ENCODE results near the gene GPATCH1.

The GPATCH1 gene

DNA sequence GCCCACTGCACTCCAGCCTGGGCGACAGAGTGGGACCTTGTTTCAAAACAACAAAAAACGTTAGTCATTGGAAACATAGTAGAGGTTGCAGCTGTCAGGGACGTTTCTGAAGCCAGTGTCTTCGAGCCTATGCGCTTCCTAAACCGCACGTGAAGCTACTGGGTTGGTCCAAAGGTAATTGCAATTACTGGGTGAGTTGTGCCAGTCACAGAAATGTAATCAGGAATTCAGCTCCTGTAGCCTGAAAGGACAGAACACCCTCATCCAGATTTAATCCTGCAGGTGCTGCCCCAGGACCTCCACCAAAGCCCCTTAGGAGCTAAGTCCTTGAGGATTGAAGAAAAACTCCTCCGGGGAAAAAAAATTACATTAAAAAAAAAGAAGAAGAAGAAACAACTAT lies 13.9 kb upstream of the GPATCH1 start (continued):
- TF ChIP-seq, protein P1, sequence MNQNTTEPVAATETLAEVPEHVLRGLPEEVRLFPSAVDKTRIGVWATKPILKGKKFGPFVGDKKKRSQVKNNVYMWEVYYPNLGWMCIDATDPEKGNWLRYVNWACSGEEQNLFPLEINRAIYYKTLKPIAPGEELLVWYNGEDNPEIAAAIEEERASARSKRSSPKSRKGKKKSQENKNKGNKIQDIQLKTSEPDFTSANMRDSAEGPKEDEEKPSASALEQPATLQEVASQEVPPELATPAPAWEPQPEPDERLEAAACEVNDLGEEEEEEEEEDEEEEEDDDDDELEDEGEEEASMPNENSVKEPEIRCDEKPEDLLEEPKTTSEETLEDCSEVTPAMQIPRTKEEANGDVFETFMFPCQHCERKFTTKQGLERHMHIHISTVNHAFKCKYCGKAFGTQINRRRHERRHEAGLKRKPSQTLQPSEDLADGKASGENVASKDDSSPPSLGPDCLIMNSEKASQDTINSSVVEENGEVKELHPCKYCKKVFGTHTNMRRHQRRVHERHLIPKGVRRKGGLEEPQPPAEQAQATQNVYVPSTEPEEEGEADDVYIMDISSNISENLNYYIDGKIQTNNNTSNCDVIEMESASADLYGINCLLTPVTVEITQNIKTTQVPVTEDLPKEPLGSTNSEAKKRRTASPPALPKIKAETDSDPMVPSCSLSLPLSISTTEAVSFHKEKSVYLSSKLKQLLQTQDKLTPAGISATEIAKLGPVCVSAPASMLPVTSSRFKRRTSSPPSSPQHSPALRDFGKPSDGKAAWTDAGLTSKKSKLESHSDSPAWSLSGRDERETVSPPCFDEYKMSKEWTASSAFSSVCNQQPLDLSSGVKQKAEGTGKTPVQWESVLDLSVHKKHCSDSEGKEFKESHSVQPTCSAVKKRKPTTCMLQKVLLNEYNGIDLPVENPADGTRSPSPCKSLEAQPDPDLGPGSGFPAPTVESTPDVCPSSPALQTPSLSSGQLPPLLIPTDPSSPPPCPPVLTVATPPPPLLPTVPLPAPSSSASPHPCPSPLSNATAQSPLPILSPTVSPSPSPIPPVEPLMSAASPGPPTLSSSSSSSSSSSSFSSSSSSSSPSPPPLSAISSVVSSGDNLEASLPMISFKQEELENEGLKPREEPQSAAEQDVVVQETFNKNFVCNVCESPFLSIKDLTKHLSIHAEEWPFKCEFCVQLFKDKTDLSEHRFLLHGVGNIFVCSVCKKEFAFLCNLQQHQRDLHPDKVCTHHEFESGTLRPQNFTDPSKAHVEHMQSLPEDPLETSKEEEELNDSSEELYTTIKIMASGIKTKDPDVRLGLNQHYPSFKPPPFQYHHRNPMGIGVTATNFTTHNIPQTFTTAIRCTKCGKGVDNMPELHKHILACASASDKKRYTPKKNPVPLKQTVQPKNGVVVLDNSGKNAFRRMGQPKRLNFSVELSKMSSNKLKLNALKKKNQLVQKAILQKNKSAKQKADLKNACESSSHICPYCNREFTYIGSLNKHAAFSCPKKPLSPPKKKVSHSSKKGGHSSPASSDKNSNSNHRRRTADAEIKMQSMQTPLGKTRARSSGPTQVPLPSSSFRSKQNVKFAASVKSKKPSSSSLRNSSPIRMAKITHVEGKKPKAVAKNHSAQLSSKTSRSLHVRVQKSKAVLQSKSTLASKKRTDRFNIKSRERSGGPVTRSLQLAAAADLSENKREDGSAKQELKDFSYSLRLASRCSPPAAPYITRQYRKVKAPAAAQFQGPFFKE (tag by site-specific recombination; IDR thresholded peaks at IDR 0.05; ENCODE audit: borderline replicate concordance) = no peak
- TF ChIP-seq ZFP3 (tag by site-specific recombination; IDR thresholded peaks at IDR 0.05; ENCODE audit: low read depth) (no peak), ZNF138 (tag by site-specific recombination; IDR thresholded peaks at IDR 0.05; ENCODE audit: borderline replicate concordance) (no peak), ZNF112 (tag by site-specific recombination; IDR thresholded peaks at IDR 0.05) (no peak), ZNF175 (tag by site-specific recombination; IDR thresholded peaks at IDR 0.05) (no peak), ZNF394 (tag by site-specific recombination; IDR thresholded peaks at IDR 0.05; ENCODE audit: borderline replicate concordance) (no peak)
- TF ChIP-seq, protein P2, sequence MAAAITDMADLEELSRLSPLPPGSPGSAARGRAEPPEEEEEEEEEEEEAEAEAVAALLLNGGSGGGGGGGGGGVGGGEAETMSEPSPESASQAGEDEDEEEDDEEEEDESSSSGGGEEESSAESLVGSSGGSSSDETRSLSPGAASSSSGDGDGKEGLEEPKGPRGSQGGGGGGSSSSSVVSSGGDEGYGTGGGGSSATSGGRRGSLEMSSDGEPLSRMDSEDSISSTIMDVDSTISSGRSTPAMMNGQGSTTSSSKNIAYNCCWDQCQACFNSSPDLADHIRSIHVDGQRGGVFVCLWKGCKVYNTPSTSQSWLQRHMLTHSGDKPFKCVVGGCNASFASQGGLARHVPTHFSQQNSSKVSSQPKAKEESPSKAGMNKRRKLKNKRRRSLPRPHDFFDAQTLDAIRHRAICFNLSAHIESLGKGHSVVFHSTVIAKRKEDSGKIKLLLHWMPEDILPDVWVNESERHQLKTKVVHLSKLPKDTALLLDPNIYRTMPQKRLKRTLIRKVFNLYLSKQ (tag by site-specific recombination; IDR thresholded peaks at IDR 0.05; ENCODE audit: borderline replicate concordance) = no peak

DNA sequence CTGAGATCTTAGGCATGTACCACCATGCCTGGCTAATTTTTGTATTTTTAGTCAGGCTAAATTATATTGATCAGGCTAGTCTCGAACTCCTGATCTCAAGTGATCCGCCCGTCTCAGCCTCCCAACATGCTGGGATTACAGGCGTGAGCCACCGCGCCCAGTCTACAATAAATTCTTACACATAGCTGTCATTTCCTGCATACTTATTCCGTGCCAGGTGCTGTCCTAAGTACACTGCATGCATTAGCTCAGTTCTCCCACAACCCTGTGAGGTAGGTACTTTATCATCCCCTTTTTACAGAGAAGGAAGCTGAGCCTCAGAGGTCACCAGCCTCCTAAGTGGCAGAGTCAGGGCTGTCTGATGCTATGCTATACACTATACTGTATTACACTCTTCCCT lies 9.1 kb upstream of the GPATCH1 start:
- TF ChIP-seq ZNF239 (tag by site-specific recombination; IDR thresholded peaks at IDR 0.05) (no peak), ZNF394 (tag by site-specific recombination; IDR thresholded peaks at IDR 0.05; ENCODE audit: borderline replicate concordance) (no peak), OVOL3 (tag by site-specific recombination; IDR thresholded peaks at IDR 0.05) (no peak), KLF1 (tag by site-specific recombination; IDR thresholded peaks at IDR 0.05) (peak; percentile 35; the same call in 1 of the 2 replicates), ZNF24 (tag by site-specific recombination; IDR thresholded peaks at IDR 0.05) (no peak), ZNF610 (tag by site-specific recombination; IDR thresholded peaks at IDR 0.05; ENCODE audit: borderline replicate concordance) (no peak), SP3 (tag by site-specific recombination; IDR thresholded peaks at IDR 0.05) (no peak)
- TF ChIP-seq, protein P3, sequence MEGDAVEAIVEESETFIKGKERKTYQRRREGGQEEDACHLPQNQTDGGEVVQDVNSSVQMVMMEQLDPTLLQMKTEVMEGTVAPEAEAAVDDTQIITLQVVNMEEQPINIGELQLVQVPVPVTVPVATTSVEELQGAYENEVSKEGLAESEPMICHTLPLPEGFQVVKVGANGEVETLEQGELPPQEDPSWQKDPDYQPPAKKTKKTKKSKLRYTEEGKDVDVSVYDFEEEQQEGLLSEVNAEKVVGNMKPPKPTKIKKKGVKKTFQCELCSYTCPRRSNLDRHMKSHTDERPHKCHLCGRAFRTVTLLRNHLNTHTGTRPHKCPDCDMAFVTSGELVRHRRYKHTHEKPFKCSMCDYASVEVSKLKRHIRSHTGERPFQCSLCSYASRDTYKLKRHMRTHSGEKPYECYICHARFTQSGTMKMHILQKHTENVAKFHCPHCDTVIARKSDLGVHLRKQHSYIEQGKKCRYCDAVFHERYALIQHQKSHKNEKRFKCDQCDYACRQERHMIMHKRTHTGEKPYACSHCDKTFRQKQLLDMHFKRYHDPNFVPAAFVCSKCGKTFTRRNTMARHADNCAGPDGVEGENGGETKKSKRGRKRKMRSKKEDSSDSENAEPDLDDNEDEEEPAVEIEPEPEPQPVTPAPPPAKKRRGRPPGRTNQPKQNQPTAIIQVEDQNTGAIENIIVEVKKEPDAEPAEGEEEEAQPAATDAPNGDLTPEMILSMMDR (tag by site-specific recombination; IDR thresholded peaks at IDR 0.05) = no peak
- POLR2A ChIA-PET = interaction anchor here (0.6 to 1.2 kb wide), 2 partner anchors 9 to 16 kb away, joined by 4 to 5 read pairs; partner anchors contain the start of gene GPATCH1
- no peak overlapping the region for H3K4me3 ChIP-seq (ENCODE audit: low read depth, low read length)
- H3K36me3 ChIP-seq (ENCODE audit: control insufficient read depth in 2 of 2, insufficient read depth in 1 of 2, low read length in 2 of 2) = no peaks in the 10 kb centered on the region; a peak in 1 of 3 replicates
- H3K9me3 ChIP-seq (ENCODE audit: control insufficient read depth, insufficient read depth, low read depth, low read length) = no peaks in the 10 kb centered on the region
- H3K4me1 ChIP-seq (ENCODE audit: control insufficient read depth, insufficient read depth, low read length) = peaks cover 5% of the 10 kb centered on the region
- no peak overlapping the region for H3K27ac ChIP-seq (ENCODE audit: extremely low read depth, low read depth, low read length)
- CTCF ChIA-PET = interaction anchor here (0.5 to 1.5 kb wide), 3 partner anchors 16 to 96 kb away, joined by 4 to 6 read pairs (median 4); no protein-coding TSS in a partner anchor

DNA sequence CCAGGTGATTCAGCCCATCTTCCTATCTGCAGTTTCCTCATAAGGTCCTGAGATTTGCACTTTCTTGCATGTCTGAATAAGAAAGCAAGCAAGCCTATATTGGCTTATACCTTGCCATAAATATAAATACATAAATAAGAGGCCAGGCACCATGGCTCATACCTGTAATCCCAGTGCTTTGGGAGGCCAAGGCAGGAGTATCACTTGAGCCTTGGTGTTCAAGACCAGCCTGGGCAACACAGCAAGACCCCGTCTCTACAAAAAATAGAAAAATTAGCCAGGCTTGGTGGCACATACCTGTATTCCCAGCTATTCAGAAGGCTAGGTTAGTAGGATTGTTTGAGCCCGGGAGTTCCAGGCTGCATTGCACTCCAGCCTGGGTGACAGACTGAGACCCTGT lies 5.5 kb upstream of the GPATCH1 start:
- Histone ChIP-seq H3K4me3 (ENCODE audit: low read depth, low read length) (no peak overlapping the region), H3K36me3 (ENCODE audit: control insufficient read depth in 2 of 2, insufficient read depth in 1 of 2, low read length in 2 of 2) (no peaks in the 10 kb centered on the region; a peak in 1 of 3 replicates), H3K9me3 (ENCODE audit: control insufficient read depth, insufficient read depth, low read depth, low read length) (no peaks in the 10 kb centered on the region), H3K27ac (ENCODE audit: extremely low read depth, low read depth, low read length) (no peak overlapping the region), H3K4me1 (ENCODE audit: control insufficient read depth, insufficient read depth, low read length) (peaks cover 17% of the 10 kb centered on the region)
- TF ChIP-seq, protein P4, sequence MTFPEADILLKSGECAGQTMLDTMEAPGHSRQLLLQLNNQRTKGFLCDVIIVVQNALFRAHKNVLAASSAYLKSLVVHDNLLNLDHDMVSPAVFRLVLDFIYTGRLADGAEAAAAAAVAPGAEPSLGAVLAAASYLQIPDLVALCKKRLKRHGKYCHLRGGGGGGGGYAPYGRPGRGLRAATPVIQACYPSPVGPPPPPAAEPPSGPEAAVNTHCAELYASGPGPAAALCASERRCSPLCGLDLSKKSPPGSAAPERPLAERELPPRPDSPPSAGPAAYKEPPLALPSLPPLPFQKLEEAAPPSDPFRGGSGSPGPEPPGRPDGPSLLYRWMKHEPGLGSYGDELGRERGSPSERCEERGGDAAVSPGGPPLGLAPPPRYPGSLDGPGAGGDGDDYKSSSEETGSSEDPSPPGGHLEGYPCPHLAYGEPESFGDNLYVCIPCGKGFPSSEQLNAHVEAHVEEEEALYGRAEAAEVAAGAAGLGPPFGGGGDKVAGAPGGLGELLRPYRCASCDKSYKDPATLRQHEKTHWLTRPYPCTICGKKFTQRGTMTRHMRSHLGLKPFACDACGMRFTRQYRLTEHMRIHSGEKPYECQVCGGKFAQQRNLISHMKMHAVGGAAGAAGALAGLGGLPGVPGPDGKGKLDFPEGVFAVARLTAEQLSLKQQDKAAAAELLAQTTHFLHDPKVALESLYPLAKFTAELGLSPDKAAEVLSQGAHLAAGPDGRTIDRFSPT (tag by site-specific recombination; IDR thresholded peaks at IDR 0.05) = no peak
- no peak for TF ChIP-seq ZNF701 (tag by site-specific recombination; IDR thresholded peaks at IDR 0.05)
- TF ChIP-seq ZNF121 (tag by site-specific recombination; IDR thresholded peaks at IDR 0.05) = peak; percentile 89
- ChIA-PET POLR2A (no interaction called here), CTCF (interaction anchor here (0.7 to 1.2 kb wide), 5 partner anchors 8 to 710 kb away, joined by 3 to 4 read pairs (median 3); no protein-coding TSS in a partner anchor)
